Measurements from ENCODE around the gene ARL5A.
"Not testable (repeated sequence)": the region's sequence is repeated elsewhere in the genome, so short reads cannot be mapped to it uniquely, and the experiment has no call there.

ARL5A gene

GRCh38 chr2:151799886-151800292 lies 28.3 kb downstream of the ARL5A start:
- Histone ChIP-seq H3K4ac (ENCODE audit: low read depth in 1 of 2, low read length in 2 of 2) (no peak overlapping the region), H2BK120ac (ENCODE audit: low read depth, low read length) (no peak overlapping the region), H3K23ac (ENCODE audit: low read length in 2 of 2) (no peak overlapping the region), H3K18ac (ENCODE audit: low read depth in 1 of 2, low read length in 2 of 2) (no peak overlapping the region), H3K9ac (ENCODE audit: low read length) (no peak overlapping the region), H3K27me3 (ENCODE audit: control insufficient read depth in 1 of 2, insufficient read depth in 1 of 2, low read length in 2 of 2) (no peaks in the 10 kb centered on the region), H3K14ac (ENCODE audit: low read length in 2 of 2) (no peak overlapping the region), H2BK15ac (ENCODE audit: low read depth, poor library complexity, severe bottlenecking) (no peak overlapping the region), H2AK5ac (ENCODE audit: low read length, severe bottlenecking) (no peak overlapping the region), H3K27ac (ENCODE audit: low read length, poor library complexity, severe bottlenecking) (no peak overlapping the region), H4K91ac (ENCODE audit: low read length) (no peak overlapping the region), H3K79me1 (replicated peaks; ENCODE audit: low read length, poor library complexity, severe bottlenecking) (peaks cover 2% of the 10 kb centered on the region), H3K4me3 (ENCODE audit: insufficient read depth in 1 of 2, low read depth in 1 of 2, low read length in 2 of 2) (no peak overlapping the region), H2BK5ac (ENCODE audit: low read depth, low read length, poor library complexity, severe bottlenecking) (no peak overlapping the region), H3K9me3 (ENCODE audit: control insufficient read depth, low read length) (no peaks in the 10 kb centered on the region), H3K36me3 (ENCODE audit: control insufficient read depth in 1 of 2, insufficient read depth in 2 of 2, low read depth in 1 of 2, low read length in 2 of 2) (peaks cover 3 to 47% of the 10 kb centered on the region in 2 experiments), H2BK12ac (ENCODE audit: low read length in 2 of 2) (no peak overlapping the region), H4K8ac (ENCODE audit: low read length) (no peak overlapping the region), H2AFZ (ENCODE audit: low read depth, low read length) (no peak overlapping the region), H3K4me1 (ENCODE audit: control insufficient read depth, insufficient read depth, low read depth, low read length) (no peaks in the 10 kb centered on the region), H3K4me2 (ENCODE audit: low read length, poor library complexity, severe bottlenecking) (no peak overlapping the region)
- DNase-seq, result no peak
- WGBS, result 89% methylated on average over 1 of the region's 3 CpGs

GRCh38 chr2:151796774-151797173 lies 31.4 kb downstream of the ARL5A start:
- no peak overlapping the region for H3K14ac ChIP-seq (ENCODE audit: low read length in 2 of 2)
- DNase-seq, result no peak
- no peak overlapping the region for H3K4me2 ChIP-seq (ENCODE audit: low read length, poor library complexity, severe bottlenecking)
- H4K91ac ChIP-seq (ENCODE audit: low read length), result no peak overlapping the region
- H3K9ac ChIP-seq (ENCODE audit: low read length), result no peak overlapping the region
- H3K4ac ChIP-seq (ENCODE audit: low read depth in 1 of 2, low read length in 2 of 2), result no peak overlapping the region
- H4K8ac ChIP-seq (ENCODE audit: low read length), result no peak overlapping the region
- no peak overlapping the region for H2AK5ac ChIP-seq (ENCODE audit: low read length, severe bottlenecking)
- H3K36me3 ChIP-seq (ENCODE audit: control insufficient read depth in 1 of 2, insufficient read depth in 2 of 2, low read depth in 1 of 2, low read length in 2 of 2), result peaks cover 2 to 35% of the 10 kb centered on the region in 2 experiments
- no peak overlapping the region for H2BK120ac ChIP-seq (ENCODE audit: low read depth, low read length)
- H2AFZ ChIP-seq (ENCODE audit: low read depth, low read length), result no peak overlapping the region
- 96% methylated on average over 2 of the region's 2 CpGs for WGBS
- H2BK15ac ChIP-seq (ENCODE audit: low read depth, poor library complexity, severe bottlenecking), result no peak overlapping the region
- H3K18ac ChIP-seq (ENCODE audit: low read depth in 1 of 2, low read length in 2 of 2), result no peak overlapping the region
- no peaks in the 10 kb centered on the region for H3K27me3 ChIP-seq (ENCODE audit: control insufficient read depth in 1 of 2, insufficient read depth in 1 of 2, low read length in 2 of 2)
- no peak overlapping the region for H3K27ac ChIP-seq (ENCODE audit: low read length, poor library complexity, severe bottlenecking)
- H3K4me1 ChIP-seq (ENCODE audit: control insufficient read depth, insufficient read depth, low read depth, low read length), result no peaks in the 10 kb centered on the region
- H2BK5ac ChIP-seq (ENCODE audit: low read depth, low read length, poor library complexity, severe bottlenecking), result no peak overlapping the region
- no peak overlapping the region for H3K4me3 ChIP-seq (ENCODE audit: insufficient read depth in 1 of 2, low read depth in 1 of 2, low read length in 2 of 2)
- peaks cover 6% of the 10 kb centered on the region for H3K79me1 ChIP-seq (replicated peaks; ENCODE audit: low read length, poor library complexity, severe bottlenecking)
- no peaks in the 10 kb centered on the region for H3K9me3 ChIP-seq (ENCODE audit: control insufficient read depth, low read length)
- no peak overlapping the region for H3K23ac ChIP-seq (ENCODE audit: low read length in 2 of 2)
- no peak overlapping the region for H2BK12ac ChIP-seq (ENCODE audit: low read length in 2 of 2)

DNA sequence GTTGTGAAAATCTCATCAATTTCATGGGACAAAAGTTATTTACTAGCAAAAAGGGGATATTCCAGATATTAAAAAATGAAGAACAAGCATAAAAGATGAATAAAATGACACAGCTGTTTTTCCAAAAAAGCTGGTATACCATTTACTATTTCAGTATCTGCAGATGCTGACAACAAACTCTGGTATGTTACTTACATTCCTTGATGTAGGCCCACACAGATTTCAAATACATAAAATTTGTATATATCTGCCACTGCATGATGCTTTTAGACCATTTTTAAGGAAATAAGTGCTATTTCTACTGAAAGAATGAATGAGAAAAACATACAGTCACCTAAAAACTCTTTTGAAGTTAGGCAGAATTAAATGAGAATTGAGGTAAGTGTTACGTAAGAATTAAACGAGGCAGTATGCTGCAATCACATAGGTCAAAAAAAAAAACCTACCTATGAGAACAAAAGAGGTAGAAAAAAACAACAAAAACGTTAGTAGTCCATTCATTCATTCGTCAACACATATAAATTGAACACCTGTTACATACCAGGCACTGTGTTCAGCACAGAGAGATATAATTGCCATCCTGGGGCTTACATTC lies 32.5 kb downstream of the ARL5A start:
- no peak overlapping the region for H3K27ac ChIP-seq (ENCODE audit: low read length, poor library complexity, severe bottlenecking)
- no peak overlapping the region for H3K9ac ChIP-seq (ENCODE audit: low read length)
- H3K4ac ChIP-seq (ENCODE audit: low read depth in 1 of 2, low read length in 2 of 2), result no peak overlapping the region
- no peak overlapping the region for H2AFZ ChIP-seq (ENCODE audit: low read depth, low read length)
- no peak for DNase-seq
- no peaks in the 10 kb centered on the region for H3K27me3 ChIP-seq (ENCODE audit: control insufficient read depth in 1 of 2, insufficient read depth in 1 of 2, low read length in 2 of 2)
- H3K23ac ChIP-seq (ENCODE audit: low read length in 2 of 2), result no peak overlapping the region
- peaks cover 6% of the 10 kb centered on the region for H3K79me1 ChIP-seq (replicated peaks; ENCODE audit: low read length, poor library complexity, severe bottlenecking)
- no peak overlapping the region for H2BK120ac ChIP-seq (ENCODE audit: low read depth, low read length)
- H2BK5ac ChIP-seq (ENCODE audit: low read depth, low read length, poor library complexity, severe bottlenecking), result no peak overlapping the region
- H3K9me3 ChIP-seq (ENCODE audit: control insufficient read depth, low read length), result no peaks in the 10 kb centered on the region
- H3K18ac ChIP-seq (ENCODE audit: low read depth in 1 of 2, low read length in 2 of 2), result no peak overlapping the region
- no peak overlapping the region for H3K14ac ChIP-seq (ENCODE audit: low read length in 2 of 2)
- H2BK15ac ChIP-seq (ENCODE audit: low read depth, poor library complexity, severe bottlenecking), result no peak overlapping the region
- H3K36me3 ChIP-seq (ENCODE audit: control insufficient read depth in 1 of 2, insufficient read depth in 2 of 2, low read depth in 1 of 2, low read length in 2 of 2), result peaks cover 4 to 36% of the 10 kb centered on the region in 2 experiments
- H4K91ac ChIP-seq (ENCODE audit: low read length), result no peak overlapping the region
- no peaks in the 10 kb centered on the region for H3K4me1 ChIP-seq (ENCODE audit: control insufficient read depth, insufficient read depth, low read depth, low read length)
- H2BK12ac ChIP-seq (ENCODE audit: low read length in 2 of 2), result no peak overlapping the region
- H3K4me2 ChIP-seq (ENCODE audit: low read length, poor library complexity, severe bottlenecking), result no peak overlapping the region
- WGBS, result 96% methylated on average over 4 of the region's 4 CpGs
- H4K8ac ChIP-seq (ENCODE audit: low read length), result no peak overlapping the region
- no peak overlapping the region for H3K4me3 ChIP-seq (ENCODE audit: insufficient read depth in 1 of 2, low read depth in 1 of 2, low read length in 2 of 2)
- H2AK5ac ChIP-seq (ENCODE audit: low read length, severe bottlenecking), result no peak overlapping the region

DNA sequence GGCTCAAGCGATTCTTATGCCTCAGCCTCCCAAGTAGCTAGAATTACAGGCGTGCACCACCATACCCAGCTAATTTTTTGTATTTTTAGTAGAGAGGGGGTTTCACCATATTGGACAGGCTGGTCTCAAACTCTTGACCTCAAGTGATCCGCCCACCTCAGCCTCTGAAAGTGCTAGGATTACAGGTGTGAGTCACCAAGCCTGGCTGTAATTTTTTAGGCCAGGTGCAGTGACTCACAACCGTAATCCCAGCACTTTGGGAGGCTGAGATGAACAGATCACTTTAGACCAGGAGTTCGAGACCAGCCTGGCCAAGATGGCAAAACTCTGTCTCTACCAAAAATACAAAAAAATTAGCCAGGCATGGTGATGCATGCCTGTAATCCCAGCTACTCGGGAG lies 33.8 kb downstream of the ARL5A start:
- not testable (repeated sequence) for H3K9me3 ChIP-seq (ENCODE audit: control insufficient read depth, low read length); H3K79me1 ChIP-seq (replicated peaks; ENCODE audit: low read length, poor library complexity, severe bottlenecking); H3K14ac ChIP-seq (ENCODE audit: low read length in 2 of 2); H3K23ac ChIP-seq (ENCODE audit: low read length in 2 of 2); H3K9ac ChIP-seq (ENCODE audit: low read length); H3K4ac ChIP-seq (ENCODE audit: low read depth in 1 of 2, low read length in 2 of 2); H2AFZ ChIP-seq (ENCODE audit: low read depth, low read length); H3K18ac ChIP-seq (ENCODE audit: low read depth in 1 of 2, low read length in 2 of 2); H3K27ac ChIP-seq (ENCODE audit: low read length, poor library complexity, severe bottlenecking); H2BK120ac ChIP-seq (ENCODE audit: low read depth, low read length); H3K4me1 ChIP-seq (ENCODE audit: control insufficient read depth, insufficient read depth, low read depth, low read length); H2BK5ac ChIP-seq (ENCODE audit: low read depth, low read length, poor library complexity, severe bottlenecking); H3K4me2 ChIP-seq (ENCODE audit: low read length, poor library complexity, severe bottlenecking); H2BK15ac ChIP-seq (ENCODE audit: low read depth, poor library complexity, severe bottlenecking); H2AK5ac ChIP-seq (ENCODE audit: low read length, severe bottlenecking); H3K27me3 ChIP-seq (ENCODE audit: control insufficient read depth in 1 of 2, insufficient read depth in 1 of 2, low read length in 2 of 2); DNase-seq; H4K91ac ChIP-seq (ENCODE audit: low read length); H4K8ac ChIP-seq (ENCODE audit: low read length); H3K4me3 ChIP-seq (ENCODE audit: insufficient read depth in 1 of 2, low read depth in 1 of 2, low read length in 2 of 2); H2BK12ac ChIP-seq (ENCODE audit: low read length in 2 of 2)
- peaks cover 6 to 27% of the 10 kb centered on the region in 2 experiments for H3K36me3 ChIP-seq (ENCODE audit: control insufficient read depth in 1 of 2, insufficient read depth in 2 of 2, low read depth in 1 of 2, low read length in 2 of 2)
- over 99% methylated on average over 6 of the region's 6 CpGs for WGBS

Measured in mesenchymal stem cell (in vitro differentiated cells and primary cell).